OCI-LY7 (cell line): ENCODE results near the gene MAP1B. TPM values are rescaled to one million over a fixed set of nuclear protein-coding genes. Genes with fewer than 3 reads are reported as not detected.
A peak's percentile ranks its signal among the peaks of the same experiment; 100 is the strongest.

Experiments
- BruUV-seq: library from RNA; stranded (reverse); fragments of 400-500 nt; replicated peaks from 2 replicates; lab custom pipeline; 2021; lab: Mats Ljungman, UMichigan
- CTCF ChIA-PET: fragments of 300-600 bp; sonication (Branson Sonifier 250); formaldehyde crosslinking; loops from one replicate; lab custom pipeline; 2022; ENCODE audit warnings: antibody characterized with exemption; ENCODE audit not compliant: unreplicated experiment; lab: Charles Lee
- POLR2A ChIA-PET: fragments of 300-600 bp; sonication (Branson Sonifier 250); formaldehyde crosslinking; loops from one replicate; lab custom pipeline; 2022; ENCODE audit warnings: antibody characterized with exemption; lab: Charles Lee
- DNase-seq: peaks from one replicate; pipeline ENCODE4 v3.0.0-alpha.2; 2015; ENCODE audit warnings: low spot score
- H2AFZ ChIP-seq: fragments of 200-600 bp; sonication (generic), shearing (Covaris generic); 2 replicates; pipeline ENCODE4 v1.6.1; 2014; ENCODE audit warnings: mild to moderate bottlenecking, antibody characterized with exemption, low read length, moderate library complexity
- H3K27ac ChIP-seq: fragments of 200-600 bp; sonication (generic); 2 replicates; pipeline ENCODE4 v1.5.1; 2014; ENCODE audit warnings: mixed run types, low read depth, mild to moderate bottlenecking, moderate library complexity, low read length, inconsistent platforms; ENCODE audit not compliant: poor library complexity, severe bottlenecking
- H3K36me3 ChIP-seq: fragments of 200-600 bp; sonication (generic); 2 replicates; pipeline ENCODE4 v1.6.1; 2014; ENCODE audit warnings: mild to moderate bottlenecking, antibody characterized with exemption, low read length, moderate library complexity, mixed read lengths; ENCODE audit not compliant: insufficient read depth
- H3K4me1 ChIP-seq: fragments of 200-600 bp; sonication (generic); 2 replicates; pipeline ENCODE4 v1.5.1; 2014; ENCODE audit warnings: mild to moderate bottlenecking, low read length; ENCODE audit not compliant: insufficient read depth, poor library complexity, severe bottlenecking
- H3K4me2 ChIP-seq: fragments of 200-600 bp; sonication (generic); 2 replicates; pipeline ENCODE4 v1.6.1; 2014; ENCODE audit warnings: mild to moderate bottlenecking, low read length
- H3K4me3 ChIP-seq: fragments of 200-600 bp; sonication (generic); 2 replicates; pipeline ENCODE4 v1.5.1; 2014; ENCODE audit warnings: mild to moderate bottlenecking, low read depth, low read length; ENCODE audit not compliant: poor library complexity, severe bottlenecking
- H3K79me2 ChIP-seq: fragments of 200-600 bp; sonication (generic); 2 replicates; pipeline ENCODE4 v1.6.1; 2016; ENCODE audit warnings: low read depth, mild to moderate bottlenecking, low read length, moderate library complexity, mixed read lengths; ENCODE audit not compliant: insufficient read depth
- H3K9me2 ChIP-seq: fragments of 200-600 bp; sonication (generic); 2 replicates; pipeline ENCODE4 v1.6.1; 2016; ENCODE audit warnings: mild to moderate bottlenecking, low read length, mixed read lengths; ENCODE audit not compliant: insufficient read depth
- H3K9me3 ChIP-seq: fragments of 200-600 bp; sonication (generic); 2 replicates; pipeline ENCODE4 v1.6.1; 2014; ENCODE audit warnings: mild to moderate bottlenecking, mixed run types, low read length, mixed read lengths
- H4K20me1 ChIP-seq: fragments of 200-600 bp; sonication (generic); 2 replicates; pipeline ENCODE4 v1.6.1; 2014; ENCODE audit warnings: mild to moderate bottlenecking, antibody characterized with exemption, low read length, moderate library complexity, mixed read lengths; ENCODE audit not compliant: insufficient read depth
- CTCF ChIP-seq: fragments of 200-600 bp; sonication (generic); conservative IDR thresholded peaks from 2 replicates; pipeline ENCODE4 v1.5.1; 2014; ENCODE audit warnings: mild to moderate bottlenecking, antibody characterized with exemption, low read length, moderate library complexity, mixed read lengths
- EZH2phosphoT487 ChIP-seq: fragments of 200-600 bp; sonication (generic); IDR thresholded peaks from 2 replicates; pipeline ENCODE4 v1.6.1; 2018; ENCODE audit warnings: low read depth, borderline replicate concordance, mild to moderate bottlenecking, mixed run types, antibody characterized with exemption, low read length, moderate library complexity, mixed read lengths
- intact Hi-C: fragments of 100-400 bp; cut with micrococcal nuclease; formaldehyde crosslinking; loops from one replicate; pipeline ENCODE4 v1.10.0; 2022; ENCODE audit not compliant: unreplicated experiment
- total RNA-seq, 2 experiments: library from RNA; depleted of rRNA in 1 of 2; stranded (reverse); fragments of >200 nt in 1 of 2; shearing (Covaris generic) in 1 of 2; gene quantifications; 2 replicates each; pipeline ENCODE4 v1.2.3, GENCODE V29; 2014 to 2022

MAP1B gene
- total RNA-seq, 2 experiments from 2014 or later: not detected

- H3K9me3 ChIP-seq: no peaks in the 10 kb centered on the region
- no peak overlapping the region for H3K4me3 ChIP-seq
- no peaks in the 10 kb centered on the region for H3K9me2 ChIP-seq
- no peak overlapping the region for H3K27ac ChIP-seq
- H4K20me1 ChIP-seq: 0 out of 2 replicates have a peak, but pooled peaks cover 8% of the 10 kb centered on the region
- intact Hi-C loops: loop anchor here (5.0 kb wide), 1 partner anchor 48 kb away; no protein-coding TSS in a partner anchor
- BruUV-seq: no TSS peak
- no peak for TF ChIP-seq EZH2phosphoT487
- no peak for TF ChIP-seq CTCF
- POLR2A ChIA-PET: interaction anchor here (0.6 kb wide), 1 partner anchor 803 kb away, joined by 3 read pairs; no protein-coding TSS in a partner anchor
- no peak overlapping the region for H2AFZ ChIP-seq
- no peak for DNase-seq
- peaks cover 29% of the 10 kb centered on the region; the same call in 1 of the 2 replicates for H3K36me3 ChIP-seq
- H3K79me2 ChIP-seq: peaks cover 24% of the 10 kb centered on the region; the same call in 1 of the 2 replicates
- CTCF ChIA-PET: no interaction called here
- H3K4me1 ChIP-seq: peaks cover 14% of the 10 kb centered on the region
- no peak overlapping the region for H3K4me2 ChIP-seq
Measured at GRCh38 chr5:72245546-72245945, 138.3 kb downstream of the MAP1B start.

GRCh38 chr5:72245951-72246532 is 138.8 kb downstream of the MAP1B start:
- DNase-seq: peak; percentile 14
- Histone ChIP-seq H3K4me3 (no peak overlapping the region), H3K9me3 (no peaks in the 10 kb centered on the region), H3K9me2 (no peaks in the 10 kb centered on the region), H3K27ac (no peak overlapping the region), H3K4me1 (peaks cover 14% of the 10 kb centered on the region), H3K36me3 (peaks cover 31% of the 10 kb centered on the region; the same call in 1 of the 2 replicates), H4K20me1 (0 out of 2 replicates have a peak, but pooled peaks cover 9% of the 10 kb centered on the region), H3K4me2 (no peak overlapping the region), H3K79me2 (peaks cover 24% of the 10 kb centered on the region; the same call in 1 of the 2 replicates), H2AFZ (no peak overlapping the region)
- POLR2A ChIA-PET: interaction anchor here (0.6 to 0.7 kb wide), 2 partner anchors 72 to 802 kb away, joined by 3 read pairs; no protein-coding TSS in a partner anchor
- CTCF ChIA-PET: no interaction called here
- BruUV-seq: no TSS peak
- TF ChIP-seq EZH2phosphoT487 (no peak), CTCF (peak; percentile 63)
- intact Hi-C loops: loop anchor here (5.0 kb wide), 1 partner anchor 49 kb away; no protein-coding TSS in a partner anchor
